Subcutaneous abdominal adipose tissue (tissue), 5 donors: ENCODE data around the gene FRMD8.

Experiments
- H3K27ac ChIP-seq: one replicate; pipeline ENCODE4 v1.7.0; 2013; ENCODE audit warnings: low read depth, mild to moderate bottlenecking, inconsistent platforms, low read length, moderate library complexity
- H3K27me3 ChIP-seq, 5 donors: one replicate each; pipeline ENCODE4 v1.7.0; 2013; ENCODE audit warnings: low read length in 5 of 5, inconsistent platforms in 1 of 5; ENCODE audit not compliant: control insufficient read depth in 5 of 5, insufficient read depth in 4 of 5
- H3K36me3 ChIP-seq, 5 donors: one replicate each; pipeline ENCODE4 v1.7.0; 2013; ENCODE audit warnings: low read length in 5 of 5; ENCODE audit not compliant: control insufficient read depth in 5 of 5, insufficient read depth in 5 of 5
- H3K4me1 ChIP-seq, 5 donors: one replicate each; pipeline ENCODE4 v1.7.0; 2013; ENCODE audit warnings: low read length in 5 of 5, mild to moderate bottlenecking in 3 of 5, moderate library complexity in 1 of 5; ENCODE audit not compliant: control insufficient read depth in 5 of 5, insufficient read depth in 5 of 5
- H3K4me3 ChIP-seq, 5 donors: one replicate each; pipeline ENCODE4 v1.7.0; 2013; ENCODE audit warnings: low read length in 5 of 5, low read depth in 1 of 5
- H3K9ac ChIP-seq, 5 donors: one replicate each; pipeline ENCODE4 v1.7.0; 2013; ENCODE audit warnings: low read length in 5 of 5, mild to moderate bottlenecking in 4 of 5, moderate library complexity in 3 of 5
- H3K9me3 ChIP-seq, 5 donors: one replicate each; pipeline ENCODE4 v1.7.0; 2013; ENCODE audit warnings: low read length in 5 of 5; ENCODE audit not compliant: control insufficient read depth in 5 of 5
- donor health status: healthy.
- donor health status: healthy.
- donor health status: healthy.
- donor health status: healthy.
- donor health status: healthy.

The FRMD8 gene

DNA sequence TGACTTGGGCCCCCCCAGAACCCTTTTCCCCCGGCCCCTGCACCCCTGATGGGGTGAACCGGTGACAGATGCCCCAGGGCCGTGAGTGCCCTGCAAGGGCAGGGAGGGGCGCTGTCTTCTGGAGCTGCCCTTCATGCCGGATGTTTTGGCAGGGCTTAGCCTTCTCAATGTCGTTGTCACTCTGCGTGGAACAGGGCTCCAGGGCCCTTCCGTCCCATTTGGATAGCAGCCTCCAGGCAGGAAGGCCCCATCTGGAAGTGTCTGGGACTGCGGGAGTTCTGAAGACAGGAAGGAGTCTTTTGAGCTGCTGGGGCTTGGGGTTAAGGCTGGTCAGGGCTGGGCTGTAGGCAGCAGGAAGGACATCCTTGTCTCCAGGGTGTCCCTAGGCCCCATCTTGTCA, 4.6 kb downstream of the FRMD8 start:
- Histone ChIP-seq H3K36me3 (peaks cover 0 to 58% (median 37%) of the 10 kb centered on the region in 5 donors), H3K27me3 (no peaks in the 10 kb centered on the region), H3K27ac (peak overlapping the region; percentile 74), H3K9me3 (no peaks in the 10 kb centered on the region), H3K4me1 (peaks cover 12 to 71% (median 65%) of the 10 kb centered on the region in 5 donors), H3K9ac (peak overlapping the region in 4 of 5 donors; percentile 12 to 68 (median 52)), H3K4me3 (peak overlapping the region in 2 of 5 donors; percentile 25 to 40)

DNA sequence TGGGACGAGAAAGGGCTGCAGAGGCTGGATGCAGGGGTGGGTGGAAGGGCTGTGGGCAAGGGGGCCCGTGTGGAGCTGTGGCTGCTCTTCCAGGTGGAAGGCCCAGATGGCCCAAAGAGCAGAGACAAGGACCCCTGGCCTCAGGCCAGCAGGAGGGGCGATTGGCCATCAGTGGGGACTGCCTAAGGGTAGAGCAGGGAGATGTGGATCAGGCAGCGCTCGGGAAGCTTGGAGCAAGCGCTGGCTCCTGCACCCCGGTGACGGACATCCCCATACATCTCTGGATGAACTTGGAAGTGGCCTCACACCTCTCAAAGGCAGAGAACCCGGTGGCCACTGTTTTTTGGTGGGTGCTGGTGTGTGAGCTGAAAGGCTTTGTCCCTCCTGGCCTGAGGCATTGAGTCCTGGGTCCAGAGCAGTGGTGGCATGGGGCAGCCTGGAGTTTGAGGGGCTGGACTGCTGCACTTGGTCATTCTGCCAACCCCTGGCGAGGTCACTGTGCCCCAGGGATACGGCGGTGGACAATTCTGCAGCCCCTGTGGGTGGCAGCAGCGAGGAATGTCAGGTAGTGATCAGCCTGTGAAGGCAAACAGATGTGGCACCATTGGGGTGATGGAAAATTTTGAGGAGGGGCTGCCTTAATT, 5.9 kb downstream of the FRMD8 start:
- no peak overlapping the region for H3K9ac ChIP-seq
- H3K27me3 ChIP-seq, result no peaks in the 10 kb centered on the region
- H3K9me3 ChIP-seq, result no peaks in the 10 kb centered on the region
- no peak overlapping the region for H3K4me3 ChIP-seq
- peaks cover 11 to 60% (median 56%) of the 10 kb centered on the region in 5 donors for H3K4me1 ChIP-seq
- H3K36me3 ChIP-seq, result peaks cover 0 to 72% (median 48%) of the 10 kb centered on the region in 5 donors
- peak overlapping the region; percentile 41 for H3K27ac ChIP-seq

DNA sequence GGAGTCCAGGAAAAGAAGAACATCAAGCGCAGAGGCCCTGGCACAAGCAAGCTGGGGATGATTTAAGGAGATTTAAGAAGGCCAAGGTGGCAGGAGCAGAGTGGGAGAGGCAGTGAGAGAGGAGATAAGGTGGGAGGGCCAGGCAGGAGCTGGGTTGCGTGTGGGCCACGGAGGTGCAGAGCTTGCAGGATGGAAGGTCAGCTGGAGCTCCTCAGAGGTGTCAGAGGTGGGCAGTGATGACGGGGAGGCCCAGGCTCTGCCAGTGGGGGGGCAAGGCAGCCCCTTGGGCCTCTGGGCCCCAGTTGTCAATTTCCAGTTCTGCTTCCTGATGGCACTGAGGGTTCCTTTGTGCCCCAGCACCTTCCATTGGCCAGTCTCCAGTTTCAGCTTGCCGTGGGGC, 6.5 kb downstream of the FRMD8 start:
- Histone ChIP-seq H3K9me3 (no peaks in the 10 kb centered on the region), H3K4me3 (no peak overlapping the region), H3K27me3 (no peaks in the 10 kb centered on the region), H3K36me3 (peaks cover 0 to 77% (median 51%) of the 10 kb centered on the region in 5 donors), H3K9ac (no peak overlapping the region), H3K4me1 (peaks cover 11 to 54% (median 52%) of the 10 kb centered on the region in 5 donors), H3K27ac (no peak overlapping the region)

DNA sequence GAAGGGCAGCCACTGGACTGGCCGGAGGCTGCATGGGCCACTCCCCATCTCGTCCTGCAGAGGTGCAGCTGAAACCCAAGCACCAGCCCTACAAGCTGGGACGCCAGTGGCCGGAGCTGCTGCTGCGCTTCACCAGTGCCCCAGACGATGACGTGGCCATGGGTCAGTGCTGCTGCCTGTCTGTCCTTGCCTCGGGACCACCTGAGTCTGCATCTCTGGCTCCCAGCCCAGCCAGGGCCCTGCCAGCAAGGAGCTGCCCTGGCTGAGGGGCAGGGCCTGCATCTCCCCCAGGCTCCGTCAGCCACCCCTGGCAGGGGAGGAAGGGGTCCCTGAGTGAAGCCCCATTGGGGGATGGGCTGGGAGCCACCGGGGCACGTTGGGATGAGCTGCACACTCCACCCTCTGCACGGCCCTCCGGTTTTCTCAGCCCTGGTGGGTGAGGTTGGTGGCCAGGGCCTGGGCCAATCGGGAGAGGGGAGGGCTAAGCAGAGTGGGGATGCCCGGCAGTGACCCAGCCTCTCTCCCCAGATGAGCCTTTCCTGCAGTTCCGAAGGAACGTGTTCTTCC, 7.2 kb downstream of the FRMD8 start:
- Histone ChIP-seq H3K4me1 (peaks cover 8 to 47% (median 45%) of the 10 kb centered on the region in 5 donors), H3K9ac (no peak overlapping the region), H3K36me3 (peaks cover 0 to 79% (median 58%) of the 10 kb centered on the region in 5 donors), H3K9me3 (no peaks in the 10 kb centered on the region), H3K27ac (no peak overlapping the region), H3K4me3 (no peak overlapping the region), H3K27me3 (no peaks in the 10 kb centered on the region)

DNA sequence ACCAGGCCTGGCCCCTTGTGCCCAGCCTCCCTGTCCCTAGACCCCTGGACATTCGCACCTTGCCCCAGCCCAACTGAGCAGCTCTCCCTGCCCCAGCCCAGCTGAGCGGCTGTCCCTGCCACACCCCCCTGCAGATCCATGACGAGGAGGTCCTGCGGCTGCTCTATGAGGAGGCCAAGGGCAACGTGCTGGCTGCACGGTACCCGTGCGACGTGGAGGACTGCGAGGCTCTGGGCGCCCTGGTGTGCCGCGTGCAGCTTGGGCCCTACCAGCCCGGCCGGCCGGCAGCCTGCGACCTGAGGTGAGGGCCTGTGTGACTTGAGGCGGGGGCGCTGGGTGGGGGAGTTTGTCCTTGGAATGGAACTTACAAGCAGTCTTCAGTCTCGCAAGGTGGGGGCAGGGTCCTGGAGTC, 7.7 kb downstream of the FRMD8 start:
- Histone ChIP-seq H3K36me3 (peaks cover 0 to 77% (median 59%) of the 10 kb centered on the region in 5 donors), H3K27me3 (no peaks in the 10 kb centered on the region), H3K9ac (no peak overlapping the region), H3K27ac (no peak overlapping the region), H3K9me3 (no peaks in the 10 kb centered on the region), H3K4me3 (no peak overlapping the region), H3K4me1 (peaks cover 8 to 42% (median 39%) of the 10 kb centered on the region in 5 donors)

DNA sequence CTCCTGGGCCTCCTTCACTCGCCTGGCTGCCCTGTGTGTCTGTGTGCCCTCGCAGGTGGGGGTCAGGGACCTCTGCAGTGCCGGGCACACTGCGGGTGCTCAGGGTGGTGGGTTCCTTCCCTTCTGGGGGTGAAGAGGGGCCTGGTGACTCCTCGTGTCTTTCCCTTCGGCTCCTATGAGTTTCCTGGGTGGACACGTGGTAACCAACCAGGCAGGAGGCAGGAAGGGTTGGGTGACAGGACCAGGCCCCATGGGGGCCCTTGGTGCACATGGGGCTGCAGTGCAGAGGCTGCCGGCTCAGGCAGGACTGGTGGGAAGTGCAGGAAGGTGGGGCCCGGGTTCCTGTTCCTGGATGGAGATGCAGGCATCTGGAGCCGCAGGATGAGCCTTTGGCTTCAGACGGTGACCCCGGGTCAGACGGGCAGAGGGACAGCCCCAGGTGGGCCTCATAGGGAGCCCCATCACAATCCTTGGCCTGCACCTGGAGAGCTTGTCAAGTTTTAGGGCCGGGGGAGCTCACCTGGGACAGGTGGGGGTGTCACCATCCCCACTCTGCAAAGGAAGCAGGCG, 9.6 kb downstream of the FRMD8 start:
- Histone ChIP-seq H3K36me3 (peaks cover 0 to 85% (median 71%) of the 10 kb centered on the region in 5 donors), H3K27ac (no peak overlapping the region), H3K9ac (no peak overlapping the region), H3K4me3 (no peak overlapping the region), H3K27me3 (no peaks in the 10 kb centered on the region), H3K9me3 (no peaks in the 10 kb centered on the region), H3K4me1 (peaks cover 2 to 22% (median 20%) of the 10 kb centered on the region in 5 donors)

DNA sequence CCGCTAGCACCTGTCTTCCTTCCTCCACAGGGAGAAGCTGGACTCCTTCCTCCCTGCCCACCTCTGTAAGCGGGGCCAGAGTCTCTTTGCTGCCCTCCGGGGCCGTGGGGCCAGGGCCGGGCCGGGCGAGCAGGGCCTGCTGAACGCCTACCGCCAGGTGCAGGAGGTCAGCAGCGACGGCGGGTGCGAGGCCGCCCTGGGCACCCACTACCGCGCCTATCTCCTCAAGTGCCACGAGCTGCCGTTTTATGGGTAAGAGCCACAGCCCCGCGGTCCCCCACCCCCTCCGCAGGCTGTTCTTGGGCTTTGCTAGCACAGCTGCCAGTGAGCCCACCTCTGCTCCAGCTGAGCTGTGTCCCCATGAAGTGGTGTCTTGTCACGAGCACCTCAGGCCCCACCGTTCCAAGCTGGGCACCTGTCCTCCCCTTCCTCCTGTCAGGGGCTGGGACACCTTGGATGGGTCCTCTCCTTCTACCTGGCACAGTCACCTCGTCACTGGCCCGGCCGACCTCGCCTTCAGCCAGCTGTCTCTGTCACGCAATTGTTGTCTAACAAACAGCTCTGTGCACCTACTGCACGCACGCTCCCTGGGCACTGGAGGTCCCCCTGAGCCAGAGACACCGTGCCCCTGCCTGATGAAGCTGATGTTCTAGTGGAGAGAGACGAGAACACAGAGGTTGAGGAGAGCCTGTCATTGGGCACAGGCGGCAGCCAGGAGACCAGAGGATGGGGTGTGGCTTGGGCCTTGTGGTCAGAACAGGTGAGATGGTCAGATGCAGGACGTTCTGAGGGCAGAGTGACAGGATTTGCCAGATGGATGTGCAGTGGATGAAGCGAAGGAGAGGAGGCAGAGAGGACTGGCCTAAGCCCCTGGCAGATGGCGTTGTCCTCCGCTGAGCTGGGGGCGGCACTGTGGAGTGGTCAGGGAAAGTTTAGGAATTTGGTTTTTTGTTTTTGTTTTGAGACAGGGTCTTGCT, 10.6 kb downstream of the FRMD8 start:
- H3K27ac ChIP-seq, result no peak overlapping the region
- no peak overlapping the region for H3K4me3 ChIP-seq
- H3K9me3 ChIP-seq, result no peaks in the 10 kb centered on the region
- H3K27me3 ChIP-seq, result no peaks in the 10 kb centered on the region
- H3K36me3 ChIP-seq, result peaks cover 0 to 84% (median 71%) of the 10 kb centered on the region in 5 donors
- H3K4me1 ChIP-seq, result peaks cover 0 to 14% (median 12%) of the 10 kb centered on the region in 5 donors
- no peak overlapping the region for H3K9ac ChIP-seq

DNA sequence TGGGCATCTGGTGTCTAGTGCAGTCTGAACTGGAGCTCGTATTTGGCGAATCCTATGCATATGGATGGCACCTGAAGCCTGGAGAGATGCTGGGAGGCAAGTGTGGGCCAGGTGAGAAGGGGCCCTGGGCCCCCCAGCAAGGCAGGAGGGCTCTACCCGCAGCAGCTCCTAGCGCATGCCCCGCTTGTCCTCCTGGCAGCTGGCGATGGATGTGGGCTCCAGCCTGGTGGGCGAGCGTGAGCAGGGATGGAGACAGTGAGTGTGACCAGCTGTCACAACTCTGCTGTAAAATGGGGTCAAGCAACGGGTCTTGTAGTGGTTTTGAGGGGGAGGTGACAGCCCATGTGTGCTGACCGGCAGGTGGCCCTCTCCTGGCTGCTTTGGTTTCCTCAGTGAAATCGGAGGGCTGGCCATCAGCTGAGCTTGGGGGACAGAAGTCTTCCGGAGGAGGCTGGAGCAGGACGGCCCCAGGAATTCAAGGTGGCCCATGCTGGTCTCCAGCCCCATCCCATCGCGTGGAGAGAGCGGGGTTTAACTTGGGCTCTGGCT, 12.0 kb downstream of the FRMD8 start:
- H3K9ac ChIP-seq, result no peak overlapping the region
- no peak overlapping the region for H3K27ac ChIP-seq
- no peaks in the 10 kb centered on the region for H3K9me3 ChIP-seq
- H3K27me3 ChIP-seq, result no peaks in the 10 kb centered on the region
- H3K4me1 ChIP-seq, result peaks cover 0 to 3% (median 2%) of the 10 kb centered on the region in 5 donors
- no peak overlapping the region for H3K4me3 ChIP-seq
- peaks cover 0 to 82% (median 69%) of the 10 kb centered on the region in 5 donors for H3K36me3 ChIP-seq

DNA sequence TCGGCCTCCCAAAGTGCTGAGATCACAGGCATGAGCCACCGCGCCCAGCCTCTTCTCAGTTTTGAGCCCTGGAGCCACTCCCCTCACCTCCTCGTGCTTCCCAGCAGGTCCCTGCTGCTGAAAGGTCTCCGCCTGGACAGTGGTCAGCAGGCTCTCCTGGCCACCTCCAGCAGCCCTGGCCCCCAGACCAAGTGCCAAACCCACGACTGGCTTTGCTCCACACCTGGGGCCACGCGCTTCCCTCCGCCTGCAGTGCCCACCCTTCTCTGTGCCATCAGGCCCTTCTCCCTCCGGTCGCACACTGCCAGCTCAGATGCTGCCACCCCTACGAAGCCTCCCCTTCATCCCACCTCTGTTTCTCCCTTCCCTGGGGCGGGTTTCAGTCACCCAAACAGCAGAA, 12.8 kb downstream of the FRMD8 start:
- Histone ChIP-seq H3K4me3 (no peak overlapping the region), H3K9me3 (no peaks in the 10 kb centered on the region), H3K27ac (no peak overlapping the region), H3K27me3 (no peaks in the 10 kb centered on the region), H3K36me3 (peaks cover 0 to 82% (median 69%) of the 10 kb centered on the region in 5 donors), H3K9ac (no peak overlapping the region), H3K4me1 (peaks cover 0 to 11% (median 10%) of the 10 kb centered on the region in 5 donors)
